NCI-H2227 treated with DMSO at 0.1 percent for 48 hours (cell line): ENCODE measurements around the gene HSH2D.
"Not testable (repeated sequence)": the region's sequence is repeated elsewhere in the genome, so short reads cannot be mapped to it uniquely, and the experiment has no call there.

ENCODE experiments used
- DNase-seq: peaks from one replicate; lab custom pipeline; 2025; lab: John Stamatoyannopoulos, UW

The HSH2D gene

GRCh38 chr19:16155128-16155527 is 11.6 kb downstream of the HSH2D start:
- no peak for DNase-seq

GRCh38 chr19:16156904-16157303 is 13.4 kb downstream of the HSH2D start:
- no peak for DNase-seq

- no peak for DNase-seq
Measured at GRCh38 chr19:16157601-16158000, 14.1 kb downstream of the HSH2D start.

GRCh38 chr19:16159655-16160054 is 16.2 kb downstream of the HSH2D start:
- no peak for DNase-seq

GRCh38 chr19:16160445-16160942 is 17.0 kb downstream of the HSH2D start:
- no peak for DNase-seq

- no peak for DNase-seq
Measured at GRCh38 chr19:16160943-16161560, 17.6 kb downstream of the HSH2D start.

GRCh38 chr19:16161840-16162239 is 18.4 kb downstream of the HSH2D start:
- no peak for DNase-seq

GRCh38 chr19:16164222-16164890 is 20.9 kb downstream of the HSH2D start:
- DNase-seq: no peak

GRCh38 chr19:16166417-16166816 is 22.9 kb downstream of the HSH2D start:
- no peak for DNase-seq

- no peak for DNase-seq
Measured at GRCh38 chr19:16167055-16167454, 23.6 kb downstream of the HSH2D start.

GRCh38 chr19:16168465-16169081 is 25.1 kb downstream of the HSH2D start:
- no peak for DNase-seq

GRCh38 chr19:16170134-16170533 is 26.6 kb downstream of the HSH2D start:
- no peak for DNase-seq

GRCh38 chr19:16175954-16176353 is 32.5 kb downstream of the HSH2D start:
- no peak for DNase-seq

GRCh38 chr19:16178866-16179265 is 35.4 kb downstream of the HSH2D start:
- DNase-seq: not testable (repeated sequence)

GRCh38 chr19:16180611-16181010 is 37.1 kb downstream of the HSH2D start:
- no peak for DNase-seq

GRCh38 chr19:16184665-16185122 is 41.2 kb downstream of the HSH2D start:
- DNase-seq: no peak

- DNase-seq: peak; percentile 95
Measured at GRCh38 chr19:16185123-16185767, 41.8 kb downstream of the HSH2D start, which contains the start of gene FAM32A. Gene FAM32A (plus strand): TSS chr19:16185410. CDS start chr19:16185443, 33 bp downstream.

GRCh38 chr19:16185768-16186123 is 42.3 kb downstream of the HSH2D start:
- peak; percentile 28 for DNase-seq

GRCh38 chr19:16188521-16188920 is 45.0 kb downstream of the HSH2D start:
- DNase-seq: no peak

GRCh38 chr19:16190198-16190597 is 46.7 kb downstream of the HSH2D start:
- DNase-seq: no peak

- no peak for DNase-seq
Measured at GRCh38 chr19:16190736-16191135, 47.3 kb downstream of the HSH2D start.

- DNase-seq: no peak
Measured at GRCh38 chr19:16191216-16191908, 47.9 kb downstream of the HSH2D start.
